K562 (cell line): ENCODE measurements around the gene MED22. TPM values are rescaled to one million over a fixed set of nuclear protein-coding genes. Genes with fewer than 3 reads are reported as not detected.
"Not testable (repeated sequence)": the region's sequence is repeated elsewhere in the genome, so short reads cannot be mapped to it uniquely, and the experiment has no call there.

ENCODE experiments used
- ATAC-seq: fragments of 200-7000 bp; cut with Tn5 transposase; 3 replicates; pipeline ENCODE4 v1.9.1; 2020; ENCODE audit warnings: moderate library complexity
- BruUV-seq: library from RNA; stranded (reverse); fragments of 400-500 nt; replicated peaks from 2 replicates; lab custom pipeline; 2021; lab: Mats Ljungman, UMichigan
- CTCF ChIA-PET: fragments of 300-600 bp; formaldehyde crosslinking; extraction: SDS; loops from one replicate; lab custom pipeline; 2021; ENCODE audit warnings: low intra/inter-chr PET ratio; lab: Yijun Ruan, JAX
- POLR2A ChIA-PET: fragments of 300-600, 350-650 bp; sonication (Branson Sonifier 250); formaldehyde crosslinking; extraction: SDS; loops from one replicate; lab custom pipeline; 2021; ENCODE audit warnings: antibody characterized with exemption, inconsistent platforms; lab: Yijun Ruan, JAX
- DNase-seq, 4 experiments: peaks; one replicate each; pipeline versions ENCODE4 v3.0.0 to v3.0.0-alpha.2; 2011 to 2018; ENCODE audit warnings: low spot score in 3 of 4, mixed read lengths in 3 of 4; ENCODE audit errors: extremely low read depth in 1 of 4
- FAIRE-seq: peaks from 2 replicates; lab custom pipeline; 2011; peaks lifted over from hg19 to GRCh38; lab: Jason Lieb, UNC
- H2AFZ ChIP-seq: 2 replicates; pipeline ENCODE4 v1.6.0; 2011; ENCODE audit warnings: low read depth, low read length, control low read depth, inconsistent platforms
- H3K27ac ChIP-seq: fragments of 200-600 bp; 3 replicates; pipeline ENCODE4 v1.8.0; 2011; ENCODE audit warnings: low read depth, mild to moderate bottlenecking, control low read depth, inconsistent platforms, low read length, moderate library complexity, mixed read lengths; ENCODE audit errors: extremely low read depth
- H3K27me3 ChIP-seq, 2 experiments: fragments of 300-600 bp in 1 of 2; 2 replicates in 1 of 2; 3 replicates in 1 of 2; pipeline versions ENCODE4 v1.6.0 to v1.8.0; 2011; ENCODE audit warnings: inconsistent platforms in 2 of 2, low read length in 2 of 2, mild to moderate bottlenecking in 1 of 2, mixed read lengths in 1 of 2, moderate library complexity in 1 of 2; ENCODE audit not compliant: control insufficient read depth in 2 of 2, insufficient read depth in 2 of 2
- H3K36me3 ChIP-seq: fragments of 300-600 bp; 3 replicates; pipeline ENCODE4 v1.8.0; 2011; ENCODE audit warnings: mild to moderate bottlenecking, low read length, inconsistent platforms; ENCODE audit not compliant: control insufficient read depth, insufficient read depth
- H3K4me1 ChIP-seq, 2 experiments: fragments of 200-600 bp in 1 of 2; replicated peaks in 1 of 2; 2 replicates in 1 of 2; 3 replicates in 1 of 2; pipeline versions ENCODE4 v1.5.1 to v1.8.0; 2011; ENCODE audit warnings: inconsistent platforms in 2 of 2, low read length in 2 of 2, mild to moderate bottlenecking in 1 of 2, mixed read lengths in 1 of 2, moderate library complexity in 1 of 2; ENCODE audit not compliant: control insufficient read depth in 2 of 2, insufficient read depth in 2 of 2
- H3K4me2 ChIP-seq: 2 replicates; pipeline ENCODE4 v1.6.1; 2011; ENCODE audit warnings: low read length, control low read depth, inconsistent platforms, mixed read lengths; ENCODE audit not compliant: insufficient read depth
- H3K4me3 ChIP-seq: fragments of 200-600 bp; sonication (generic), shearing (Covaris generic); 2 replicates; pipeline ENCODE4 v1.5.1; 2016; ENCODE audit warnings: control low read depth, inconsistent platforms
- H3K79me2 ChIP-seq: fragments of 200-600 bp; 3 replicates; pipeline ENCODE4 v1.8.0; 2011; ENCODE audit warnings: low read length, inconsistent platforms; ENCODE audit not compliant: control insufficient read depth, insufficient read depth
- H3K9ac ChIP-seq, 2 experiments: 2 replicates each; pipeline versions ENCODE4 v1.6.0 to v1.6.1; 2011; ENCODE audit warnings: low read depth in 2 of 2, low read length in 2 of 2, control low read depth in 1 of 2, inconsistent platforms in 1 of 2, mild to moderate bottlenecking in 1 of 2, mixed read lengths in 1 of 2; ENCODE audit not compliant: insufficient read depth in 1 of 2
- H3K9me1 ChIP-seq: one replicate; pipeline ENCODE4 v1.6.0; 2011; ENCODE audit warnings: inconsistent platforms, mild to moderate bottlenecking, low read length, moderate library complexity; ENCODE audit not compliant: control insufficient read depth, insufficient read depth
- H3K9me3 ChIP-seq: replicated peaks from 2 replicates; pipeline ENCODE4 v1.5.1; 2011; ENCODE audit warnings: low read depth, low read length, inconsistent platforms; ENCODE audit not compliant: control insufficient read depth, insufficient read depth
- H4K20me1 ChIP-seq: replicated peaks from 2 replicates; pipeline ENCODE4 v1.6.1; 2011; ENCODE audit warnings: low read length, inconsistent platforms, mixed read lengths; ENCODE audit not compliant: control insufficient read depth, insufficient read depth
- RBM25 ChIP-seq: fragments of 200-400 bp; formaldehyde crosslinking; IDR thresholded peaks from 2 replicates; pipeline ENCODE4 v1.6.1; 2018; ENCODE audit warnings: low read length, low read depth, moderate library complexity; ENCODE audit not compliant: severe bottlenecking
- WGBS: fragments of 100-300 bp; shearing (Covaris generic); methylation state at CpG from one replicate; pipeline ENCODE4 v1.1.6; 2016; ENCODE audit warnings: low coverage, mixed read lengths; ENCODE audit not compliant: insufficient coverage; ENCODE audit errors: missing lambda C conversion rate; 5-methylcytosine and 5-hydroxymethylcytosine counted together
- in situ Hi-C: fragments of 300-500 bp; cut with MboI; formaldehyde crosslinking; loops from 4 replicates; pipeline ENCODE4 v1.15.0; 2018; ENCODE audit warnings: inconsistent platforms, mixed read lengths
- intact Hi-C: fragments of 100-400 bp; cut with micrococcal nuclease; formaldehyde crosslinking; loops from 2 replicates; pipeline ENCODE4 v1.14.2; 2022
- polyA plus RNA-seq, 8 experiments: library from polyadenylated mRNA; depleted of rRNA in 4 of 8; stranded (reverse) in 5 of 8; unstranded in 3 of 8; fragments of >200 nt; fragmentation: Nextera tagmentation in 2 of 8; fragmentation: Illumina TruSeq in 1 of 8; extraction: Ambion mirVana in 2 of 8; extraction: Trizol in 1 of 8; gene quantifications; 2 replicates each; pipeline versions ENCODE4 v1.2.1 to v1.2.3, GENCODE V29; 2011 to 2014; ENCODE audit warnings: inconsistent platforms in 1 of 8, missing spikeins in 1 of 8
- total RNA-seq, 7 experiments: library from RNA; depleted of rRNA in 6 of 7; stranded (reverse); fragments of >200 nt in 6 of 7; fragmentation: Illumina TruSeq in 2 of 7; extraction: Trizol in 2 of 7; gene quantifications; 2 replicates each; pipeline versions ENCODE4 v1.2.1 to v1.2.3, GENCODE V29; 2011 to 2021; ENCODE audit warnings: low replicate concordance in 1 of 7
- TF ChIP-seq, protein P1 (sequence below): sonication (generic); formaldehyde crosslinking; IDR thresholded peaks from 2 replicates; pipeline ENCODE4 v1.4.0; 2020; ENCODE audit warnings: mild to moderate bottlenecking, missing genetic modification reagents

Gene MED22
- total and polyA plus RNA-seq, 9 of the 15 experiments (the other 6 are each of a cell fraction or from before 2014, with no cell fraction given) = 0.73 to 35.6 (median 22.3) TPM

GRCh38 chr9:133301253-133302230 is 46.4 kb downstream of the MED22 start:
- Histone ChIP-seq H3K79me2 (no peaks in the 10 kb centered on the region), H3K9me3 (no peaks in the 10 kb centered on the region), H3K27ac (no peak overlapping the region), H3K36me3 (no peaks in the 10 kb centered on the region), H3K9ac (no peak overlapping the region), H2AFZ (no peak overlapping the region), H3K27me3 (peaks cover 0 to 4% of the 10 kb centered on the region in 2 experiments; a peak in 1 of 5 replicates), H3K4me3 (no peak overlapping the region), H3K4me1 (peaks cover 3 to 19% of the 10 kb centered on the region in 2 experiments; a peak in 3 of 5 replicates), H4K20me1 (no peaks in the 10 kb centered on the region), H3K4me2 (no peak overlapping the region), H3K9me1 (no peaks in the 10 kb centered on the region)
- in situ Hi-C loops = no loop called here
- ATAC-seq (no peak), DNase-seq (no peak), FAIRE-seq (no peak)
- TF ChIP-seq, protein P1, sequence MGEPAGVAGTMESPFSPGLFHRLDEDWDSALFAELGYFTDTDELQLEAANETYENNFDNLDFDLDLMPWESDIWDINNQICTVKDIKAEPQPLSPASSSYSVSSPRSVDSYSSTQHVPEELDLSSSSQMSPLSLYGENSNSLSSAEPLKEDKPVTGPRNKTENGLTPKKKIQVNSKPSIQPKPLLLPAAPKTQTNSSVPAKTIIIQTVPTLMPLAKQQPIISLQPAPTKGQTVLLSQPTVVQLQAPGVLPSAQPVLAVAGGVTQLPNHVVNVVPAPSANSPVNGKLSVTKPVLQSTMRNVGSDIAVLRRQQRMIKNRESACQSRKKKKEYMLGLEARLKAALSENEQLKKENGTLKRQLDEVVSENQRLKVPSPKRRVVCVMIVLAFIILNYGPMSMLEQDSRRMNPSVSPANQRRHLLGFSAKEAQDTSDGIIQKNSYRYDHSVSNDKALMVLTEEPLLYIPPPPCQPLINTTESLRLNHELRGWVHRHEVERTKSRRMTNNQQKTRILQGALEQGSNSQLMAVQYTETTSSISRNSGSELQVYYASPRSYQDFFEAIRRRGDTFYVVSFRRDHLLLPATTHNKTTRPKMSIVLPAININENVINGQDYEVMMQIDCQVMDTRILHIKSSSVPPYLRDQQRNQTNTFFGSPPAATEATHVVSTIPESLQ (CRISPR knock-in tag) = no peak
- TF ChIP-seq RBM25 = peak; percentile 57
- no TSS peak for BruUV-seq
- POLR2A ChIA-PET = interaction anchor here (0.7 kb wide), 1 partner anchor 23 kb away, joined by 4 read pairs; no protein-coding TSS in a partner anchor
- CTCF ChIA-PET = no interaction called here
- intact Hi-C loops = no loop called here
- WGBS = 22% methylated on average over 13 of the region's 13 CpGs

- H3K9me3 ChIP-seq, H4K20me1 ChIP-seq, POLR2A ChIA-PET, in situ Hi-C loops, DNase-seq, FAIRE-seq, H3K36me3 ChIP-seq, H3K79me2 ChIP-seq, H3K4me2 ChIP-seq, H3K9me1 ChIP-seq, H3K4me3 ChIP-seq, H3K27ac ChIP-seq, H2AFZ ChIP-seq, CTCF ChIA-PET, intact Hi-C loops, ATAC-seq, BruUV-seq, H3K27me3 ChIP-seq: not testable (repeated sequence)
- Histone ChIP-seq H3K4me1 (peaks cover 0 to 16% of the 10 kb centered on the region in 2 experiments; a peak in 3 of 5 replicates), H3K9ac (peak overlapping the region in 1 of 2 experiments; percentile 52; a peak in 1 of 4 replicates)
- 40% methylated on average over 1 of the region's 16 CpGs for WGBS
Observed at GRCh38 chr9:133299996-133300395, 47.9 kb downstream of the MED22 start.
